Small intestine (tissue), 7 donors: ENCODE results near the gene LMO7. TPM values are rescaled to one million over a fixed set of nuclear protein-coding genes. Genes with fewer than 3 reads are reported as not detected.

Experiments used
- DNase-seq, 2 donors: peaks; one replicate each; pipeline versions ENCODE4 v3.0.0 to v3.0.0-alpha.2; 2013
- FAIRE-seq: peaks from 2 replicates; lab custom pipeline; 2012; peaks lifted over from hg19 to GRCh38; lab: Jason Lieb, UNC
- H3K27ac ChIP-seq, 3 donors: one replicate each; pipeline ENCODE4 v1.5.1; 2013; ENCODE audit warnings: low read length in 2 of 3, mild to moderate bottlenecking in 2 of 3, control low read depth in 1 of 3, inconsistent platforms in 1 of 3, low read depth in 1 of 3, moderate library complexity in 1 of 3
- H3K27me3 ChIP-seq, 3 donors: one replicate each; pipeline ENCODE4 v1.6.1; 2013; ENCODE audit warnings: low read length in 3 of 3, inconsistent platforms in 1 of 3; ENCODE audit not compliant: control insufficient read depth in 3 of 3, insufficient read depth in 3 of 3
- H3K36me3 ChIP-seq, 3 donors: one replicate each; pipeline ENCODE4 v1.6.1; 2013; ENCODE audit warnings: low read length in 3 of 3, inconsistent platforms in 1 of 3, low read depth in 1 of 3, mild to moderate bottlenecking in 1 of 3, moderate library complexity in 1 of 3; ENCODE audit not compliant: control insufficient read depth in 3 of 3, insufficient read depth in 2 of 3
- H3K4me1 ChIP-seq, 3 donors: one replicate each; pipeline ENCODE4 v1.6.1; 2013; ENCODE audit warnings: low read length in 2 of 3, inconsistent platforms in 1 of 3, low read depth in 1 of 3, mild to moderate bottlenecking in 1 of 3, moderate library complexity in 1 of 3; ENCODE audit not compliant: control insufficient read depth in 3 of 3, insufficient read depth in 2 of 3
- H3K4me3 ChIP-seq, 3 donors: one replicate each; pipeline ENCODE4 v1.5.1; 2013; ENCODE audit warnings: low read length in 3 of 3, control low read depth in 1 of 3, inconsistent platforms in 1 of 3, low read depth in 1 of 3, mild to moderate bottlenecking in 1 of 3, moderate library complexity in 1 of 3
- H3K9me3 ChIP-seq, 2 donors: one replicate each; pipeline ENCODE4 v1.6.1; 2013; ENCODE audit warnings: low read depth in 1 of 2, low read length in 1 of 2; ENCODE audit not compliant: control insufficient read depth in 2 of 2, insufficient read depth in 1 of 2
- WGBS, 3 donors: extraction: QIAGEN DNeasy Blood & Tissue Kit; methylation state at CpG; one replicate each; pipeline ENCODE4 v1.1.7; 2013; 5-methylcytosine and 5-hydroxymethylcytosine counted together
- polyA plus RNA-seq, 4 donors: library from polyadenylated mRNA; stranded (reverse) in 3 of 4; unstranded in 1 of 4; fragments of 200-250 nt in 3 of 4; fragments of 120-200 nt in 1 of 4; gene quantifications; one replicate each; pipeline versions ENCODE4 v1.2.1 to v1.2.3, GENCODE V29; 2013
- donor health status: healthy with polysubstance abuse.
- donor health status: control.
- donor health status: control.
- donor health status: Bipolar disorder and iron deficiency.
- donor health status: healthy.

The LMO7 gene
- polyA plus RNA-seq, 4 donors: 31.0 to 136 (median 84.3) TPM

DNA sequence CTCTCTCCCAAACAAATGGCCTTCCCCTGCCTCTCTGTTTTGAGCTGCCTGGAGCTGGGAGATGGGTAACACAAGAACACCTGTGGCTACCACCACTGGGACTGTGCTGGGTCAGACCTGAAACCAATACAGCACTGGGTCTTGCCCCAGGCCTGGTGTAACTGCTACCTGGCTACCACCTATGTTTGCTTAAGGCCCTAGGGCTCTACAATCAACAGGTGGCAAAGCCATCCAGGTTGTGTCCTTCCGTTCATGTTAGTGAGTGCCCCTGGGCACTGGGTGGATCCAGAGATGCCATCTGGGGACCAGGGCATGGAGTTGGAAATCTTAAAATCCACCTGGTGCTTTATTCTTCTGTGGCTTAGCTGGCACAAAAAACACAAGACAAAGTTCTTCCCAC lies 18.9 kb upstream of the LMO7 start:
- no peaks in the 10 kb centered on the region for H3K9me3 ChIP-seq
- no peaks in the 10 kb centered on the region for H3K27me3 ChIP-seq
- no peak overlapping the region for H3K27ac ChIP-seq
- DNase-seq (no peak), FAIRE-seq (no peak)
- peaks cover 0 to 4% (median 4%) of the 10 kb centered on the region in 3 donors for H3K36me3 ChIP-seq
- H3K4me1 ChIP-seq: no peaks in the 10 kb centered on the region
- H3K4me3 ChIP-seq: no peak overlapping the region
- 79 to 96% (median 91%) methylated on average over 1 of the region's 1 CpG for WGBS, 3 donors

GRCh38 chr13:75618308-75618707 lies 17.8 kb upstream of the LMO7 start:
- H3K27ac ChIP-seq: no peak overlapping the region
- H3K4me3 ChIP-seq: no peak overlapping the region
- H3K9me3 ChIP-seq: no peaks in the 10 kb centered on the region
- WGBS, 3 donors: 1 to 40% (median 5%) methylated on average over 1 of the region's 1 CpG
- DNase-seq (no peak), FAIRE-seq (no peak)
- H3K27me3 ChIP-seq: no peaks in the 10 kb centered on the region
- H3K4me1 ChIP-seq: no peaks in the 10 kb centered on the region
- peaks cover 0 to 5% (median 4%) of the 10 kb centered on the region in 3 donors for H3K36me3 ChIP-seq

DNA sequence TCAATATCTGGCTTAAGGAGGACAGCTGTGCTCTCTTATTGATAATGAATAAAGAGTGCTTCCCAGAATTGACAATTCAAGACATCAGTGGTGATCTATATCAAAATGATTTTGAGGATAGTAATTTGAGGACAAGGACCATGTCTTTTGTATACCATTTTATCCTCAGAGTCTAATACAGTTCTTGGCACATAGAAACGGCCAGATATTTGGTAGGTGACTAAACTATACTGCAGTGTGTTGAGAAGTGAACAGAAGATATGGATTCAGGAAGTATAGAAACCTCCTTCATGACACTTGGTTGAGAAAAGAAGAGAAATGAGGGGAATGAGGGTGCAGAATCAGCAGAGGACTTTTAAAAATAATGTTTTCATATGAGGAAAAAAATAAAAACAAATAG lies 16.1 kb upstream of the LMO7 start:
- Histone ChIP-seq H3K27ac (no peak overlapping the region), H3K36me3 (peaks cover 0 to 6% (median 4%) of the 10 kb centered on the region in 3 donors), H3K4me1 (no peaks in the 10 kb centered on the region), H3K4me3 (no peak overlapping the region), H3K27me3 (no peaks in the 10 kb centered on the region), H3K9me3 (no peaks in the 10 kb centered on the region)
- no peak for FAIRE-seq
- 62 to 76% (median 75%) methylated on average over 1 of the region's 1 CpG for WGBS, 3 donors
- no peak for DNase-seq

- Histone ChIP-seq H3K36me3 (peaks cover 0 to 6% (median 5%) of the 10 kb centered on the region in 3 donors), H3K4me1 (no peaks in the 10 kb centered on the region), H3K4me3 (no peak overlapping the region), H3K9me3 (no peaks in the 10 kb centered on the region), H3K27me3 (no peaks in the 10 kb centered on the region), H3K27ac (no peak overlapping the region)
- DNase-seq (no peak), FAIRE-seq (no peak)
- 73 to 86% (median 74%) methylated on average over 2 of the region's 2 CpGs for WGBS, 3 donors
Observed at GRCh38 chr13:75621147-75621546, 15.0 kb upstream of the LMO7 start.

DNA sequence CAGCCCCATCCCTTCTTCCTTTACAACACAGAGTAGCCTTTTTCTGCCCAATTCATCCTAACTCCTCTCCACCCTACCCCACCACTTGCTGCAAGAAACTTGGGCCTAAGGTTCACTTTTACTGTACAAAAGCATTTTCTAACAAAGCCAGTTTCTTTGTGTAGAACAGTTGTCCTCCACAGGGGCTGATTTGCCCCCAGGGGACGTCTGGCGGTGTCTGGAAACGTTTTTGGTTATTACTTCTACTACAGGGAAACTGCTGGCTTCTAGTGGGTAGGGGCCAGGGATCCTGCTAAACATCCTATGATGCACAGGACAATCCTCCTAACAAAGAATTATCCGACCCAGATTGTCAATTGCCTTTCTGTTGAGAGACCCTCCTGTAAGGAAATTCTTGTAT lies 7.3 kb upstream of the LMO7 start:
- no peak overlapping the region for H3K27ac ChIP-seq
- WGBS, 3 donors: 89 to 94% (median 92%) methylated on average over 4 of the region's 4 CpGs
- no peak for FAIRE-seq
- H3K27me3 ChIP-seq: no peaks in the 10 kb centered on the region
- H3K9me3 ChIP-seq: no peaks in the 10 kb centered on the region
- H3K36me3 ChIP-seq: peaks cover 0 to 3% (median 2%) of the 10 kb centered on the region in 3 donors
- H3K4me3 ChIP-seq: no peak overlapping the region
- no peak for DNase-seq
- no peaks in the 10 kb centered on the region for H3K4me1 ChIP-seq

DNA sequence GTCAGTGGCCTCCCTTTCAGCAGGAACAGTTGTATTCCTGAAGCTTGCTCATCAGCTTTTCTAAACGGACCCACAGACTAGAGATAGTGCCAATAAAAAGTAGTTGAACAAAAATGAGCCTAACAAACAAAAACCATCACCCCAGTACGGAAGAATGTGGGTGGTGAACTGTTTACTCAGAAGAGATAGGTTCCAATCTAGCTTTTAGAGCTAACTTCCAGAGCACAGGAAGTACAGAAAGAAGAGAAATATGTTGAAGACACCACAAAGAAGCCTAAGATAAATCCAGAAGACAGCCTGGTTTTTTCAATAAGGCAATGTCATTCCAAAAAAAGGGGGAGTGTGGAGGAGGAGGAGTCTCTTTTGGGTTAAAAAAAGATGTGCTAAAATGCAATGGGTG lies 2.8 kb upstream of the LMO7 start:
- FAIRE-seq: no peak

DNA sequence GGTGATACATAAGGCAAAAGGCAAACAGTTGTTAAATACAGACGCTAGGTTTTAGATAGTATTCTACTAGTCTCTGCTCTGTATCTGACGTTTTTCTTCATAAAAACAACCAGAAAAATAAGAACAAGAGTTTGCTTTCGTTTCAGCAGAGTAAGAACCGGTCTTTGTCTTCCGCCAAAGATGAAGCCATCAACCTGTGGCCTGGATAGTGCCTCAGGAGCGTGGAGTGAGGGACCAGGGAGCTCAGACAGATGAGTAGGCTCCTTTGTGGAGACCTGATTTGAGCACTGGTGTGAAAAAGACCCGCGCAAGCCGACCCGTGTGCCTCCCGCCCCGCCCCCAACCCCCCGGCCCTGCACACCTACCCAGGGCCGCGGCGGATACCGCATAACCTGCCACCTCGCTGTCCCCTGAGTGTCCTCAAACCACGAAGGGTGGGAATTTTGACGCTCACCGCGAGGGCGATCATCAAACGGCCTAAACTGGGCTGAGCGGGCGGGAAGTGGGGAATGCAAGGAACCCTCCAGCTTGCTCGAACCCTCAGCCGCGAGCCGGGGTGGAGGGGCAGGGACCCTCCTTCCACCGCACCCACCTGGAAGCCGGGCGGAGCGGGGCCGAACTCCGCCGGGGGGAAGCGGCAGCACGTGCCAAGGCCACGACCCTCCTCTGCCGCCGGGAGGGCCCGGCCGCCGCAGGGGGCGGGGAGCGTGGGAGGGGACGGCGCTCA lies 866 bp upstream of the LMO7 start:
- WGBS, 3 donors: 30 to 46% (median 34%) methylated on average over 43 to 49 of the region's 49 CpGs
- Histone ChIP-seq H3K27ac (no peak overlapping the region), H3K9me3 (no peaks in the 10 kb centered on the region), H3K27me3 (peaks cover 0 to 18% (median 0%) of the 10 kb centered on the region in 3 donors), H3K4me1 (peaks cover 2 to 6% (median 3%) of the 10 kb centered on the region in 3 donors), H3K4me3 (peak overlapping the region; percentile 23 to 68 (median 61)), H3K36me3 (no peaks in the 10 kb centered on the region)
- FAIRE-seq (no peak), DNase-seq (peak in 1 of 2 donors; percentile 6)

More for the DNA sequence above, 2.8 kb upstream of the LMO7 start:
- peaks cover 0 to 18% (median 0%) of the 10 kb centered on the region in 3 donors for H3K27me3 ChIP-seq
- H3K27ac ChIP-seq: no peak overlapping the region
- no peak for DNase-seq
- WGBS, 3 donors: 18 to 27% (median 26%) methylated on average over 2 of the region's 2 CpGs
- H3K9me3 ChIP-seq: no peaks in the 10 kb centered on the region
- H3K4me3 ChIP-seq: no peak overlapping the region
- no peaks in the 10 kb centered on the region for H3K36me3 ChIP-seq
- peaks cover 2 to 6% (median 3%) of the 10 kb centered on the region in 3 donors for H3K4me1 ChIP-seq

- FAIRE-seq: no peak
- 1 to 2% (median 1%) methylated on average over 49 to 58 of the region's 58 CpGs for WGBS, 3 donors
- Histone ChIP-seq H3K27me3 (peaks cover 0 to 18% (median 0%) of the 10 kb centered on the region in 3 donors), H3K4me3 (peak overlapping the region; percentile 52 to 68 (median 61)), H3K27ac (no peak overlapping the region), H3K9me3 (no peaks in the 10 kb centered on the region), H3K4me1 (peaks cover 2 to 6% (median 3%) of the 10 kb centered on the region in 3 donors), H3K36me3 (no peaks in the 10 kb centered on the region)
- peak; percentile 39 to 66 for DNase-seq
Observed at GRCh38 chr13:75636436-75637180, 478 bp downstream of the LMO7 start.
